IPS-18c (cell line): ENCODE results near the gene NRXN3.

Experiments used
- H3K4me3 ChIP-seq: 2 replicates; pipeline ENCODE4 v1.7.0; 2013; ENCODE audit warnings: low read depth, mild to moderate bottlenecking, low read length, moderate library complexity; ENCODE audit not compliant: insufficient read depth
- H3K9me3 ChIP-seq: one replicate; pipeline ENCODE4 v1.6.1; 2013; ENCODE audit warnings: mild to moderate bottlenecking, low read length, moderate library complexity; ENCODE audit not compliant: control insufficient read depth, insufficient read depth

Gene NRXN3

GRCh38 chr14:78863143-78863542 lies 693.0 kb downstream of the NRXN3 start:
- Histone ChIP-seq H3K4me3 (no peak overlapping the region), H3K9me3 (no peaks in the 10 kb centered on the region)

GRCh38 chr14:78872837-78873236 lies 702.7 kb downstream of the NRXN3 start:
- Histone ChIP-seq H3K4me3 (no peak overlapping the region), H3K9me3 (no peaks in the 10 kb centered on the region)

GRCh38 chr14:78873581-78873980 lies 703.4 kb downstream of the NRXN3 start:
- Histone ChIP-seq H3K9me3 (no peaks in the 10 kb centered on the region), H3K4me3 (no peak overlapping the region)

- H3K4me3 ChIP-seq = no peak overlapping the region
- no peaks in the 10 kb centered on the region for H3K9me3 ChIP-seq
Measured at GRCh38 chr14:78875049-78875448, 704.9 kb downstream of the NRXN3 start.

- H3K4me3 ChIP-seq = no peak overlapping the region
- H3K9me3 ChIP-seq = peaks cover 4% of the 10 kb centered on the region
Measured at GRCh38 chr14:78885884-78886283, 715.7 kb downstream of the NRXN3 start.

GRCh38 chr14:78897443-78897842 lies 727.3 kb downstream of the NRXN3 start:
- H3K4me3 ChIP-seq = no peak overlapping the region
- H3K9me3 ChIP-seq = no peaks in the 10 kb centered on the region

GRCh38 chr14:78902010-78902623 lies 731.9 kb downstream of the NRXN3 start:
- H3K4me3 ChIP-seq = no peak overlapping the region
- no peaks in the 10 kb centered on the region for H3K9me3 ChIP-seq

- Histone ChIP-seq H3K4me3 (no peak overlapping the region), H3K9me3 (no peaks in the 10 kb centered on the region)
Measured at GRCh38 chr14:78904094-78904493, 733.9 kb downstream of the NRXN3 start.

- Histone ChIP-seq H3K9me3 (no peaks in the 10 kb centered on the region), H3K4me3 (no peak overlapping the region)
Measured at GRCh38 chr14:78917462-78917861, 747.3 kb downstream of the NRXN3 start.

- H3K4me3 ChIP-seq = no peak overlapping the region
Measured at GRCh38 chr14:78921856-78922255, 751.7 kb downstream of the NRXN3 start.

GRCh38 chr14:78927261-78927660 lies 757.1 kb downstream of the NRXN3 start:
- Histone ChIP-seq H3K4me3 (no peak overlapping the region), H3K9me3 (no peaks in the 10 kb centered on the region)

More at GRCh38 chr14:78921856-78922255, 751.7 kb downstream of the NRXN3 start:
- H3K9me3 ChIP-seq = no peaks in the 10 kb centered on the region

- Histone ChIP-seq H3K9me3 (no peaks in the 10 kb centered on the region), H3K4me3 (no peak overlapping the region)
Measured at GRCh38 chr14:78933166-78933565, 763.0 kb downstream of the NRXN3 start.

- Histone ChIP-seq H3K4me3 (no peak overlapping the region), H3K9me3 (no peaks in the 10 kb centered on the region)
Measured at GRCh38 chr14:78933948-78934524, 763.9 kb downstream of the NRXN3 start.

- H3K9me3 ChIP-seq = no peaks in the 10 kb centered on the region
- no peak overlapping the region for H3K4me3 ChIP-seq
Measured at GRCh38 chr14:78946949-78947348, 776.8 kb downstream of the NRXN3 start.

GRCh38 chr14:78947681-78948080 lies 777.5 kb downstream of the NRXN3 start:
- H3K9me3 ChIP-seq = no peaks in the 10 kb centered on the region
- H3K4me3 ChIP-seq = no peak overlapping the region

GRCh38 chr14:78950649-78951048 lies 780.5 kb downstream of the NRXN3 start:
- H3K4me3 ChIP-seq = no peak overlapping the region
- H3K9me3 ChIP-seq = no peaks in the 10 kb centered on the region

- no peak overlapping the region for H3K4me3 ChIP-seq
- H3K9me3 ChIP-seq = no peaks in the 10 kb centered on the region
Measured at GRCh38 chr14:78951602-78952001, 781.4 kb downstream of the NRXN3 start.

- Histone ChIP-seq H3K4me3 (no peak overlapping the region), H3K9me3 (no peaks in the 10 kb centered on the region)
Measured at GRCh38 chr14:78959674-78960264, 789.6 kb downstream of the NRXN3 start.
